GM10248 (cell line): ENCODE measurements around the gene HP.

Experiments
- CTCF ChIA-PET: fragments of 300-600 bp; sonication (Branson Sonifier 250); formaldehyde crosslinking; extraction: SDS; loops from one replicate; lab custom pipeline; 2021; ENCODE audit warnings: antibody characterized with exemption; lab: Yijun Ruan, JAX
- POLR2A ChIA-PET: fragments of 350-650 bp; sonication (Branson Sonifier 250); formaldehyde crosslinking; extraction: SDS; loops from one replicate; lab custom pipeline; 2020; ENCODE audit warnings: antibody characterized with exemption; lab: Yijun Ruan, JAX
- DNase-seq: peaks from one replicate; pipeline ENCODE4 v3.0.0; 2012; ENCODE audit errors: extremely low spot score
- TF ChIP-seq, protein P1 (sequence below): IDR thresholded peaks from 2 replicates; pipeline ENCODE4 v1.5.1; 2012; ENCODE audit warnings: mild to moderate bottlenecking, low read depth; ENCODE audit errors: extremely low read depth, missing control alignments, control extremely low read depth

Gene HP

DNA sequence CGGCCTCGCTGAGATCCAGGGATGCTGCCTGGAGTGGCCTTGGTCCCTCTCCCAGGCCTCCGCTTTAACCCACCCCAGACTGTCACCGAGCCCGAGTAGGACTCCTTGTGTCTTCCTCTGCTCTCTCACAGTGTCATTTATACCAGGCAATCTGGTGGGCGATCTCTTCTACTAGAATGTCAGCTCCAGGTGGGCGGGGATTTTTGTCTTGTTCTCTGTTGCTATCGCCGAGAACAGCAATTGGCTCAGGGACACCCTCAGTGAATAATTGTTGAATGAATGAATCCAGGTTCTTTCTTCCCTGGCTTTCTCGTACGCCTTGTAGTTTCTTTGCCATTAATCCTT, 39.9 kb downstream of the HP start:
- ChIA-PET CTCF (interaction anchor here (1.2 to 2.4 kb wide), 4 partner anchors 8 to 56 kb away, joined by 3 to 9 read pairs (median 6); no protein-coding TSS in a partner anchor), POLR2A (interaction anchor here (1.3 kb wide), 1 partner anchor 9 kb away, joined by 3 read pairs; no protein-coding TSS in a partner anchor)
- TF ChIP-seq, protein P1, sequence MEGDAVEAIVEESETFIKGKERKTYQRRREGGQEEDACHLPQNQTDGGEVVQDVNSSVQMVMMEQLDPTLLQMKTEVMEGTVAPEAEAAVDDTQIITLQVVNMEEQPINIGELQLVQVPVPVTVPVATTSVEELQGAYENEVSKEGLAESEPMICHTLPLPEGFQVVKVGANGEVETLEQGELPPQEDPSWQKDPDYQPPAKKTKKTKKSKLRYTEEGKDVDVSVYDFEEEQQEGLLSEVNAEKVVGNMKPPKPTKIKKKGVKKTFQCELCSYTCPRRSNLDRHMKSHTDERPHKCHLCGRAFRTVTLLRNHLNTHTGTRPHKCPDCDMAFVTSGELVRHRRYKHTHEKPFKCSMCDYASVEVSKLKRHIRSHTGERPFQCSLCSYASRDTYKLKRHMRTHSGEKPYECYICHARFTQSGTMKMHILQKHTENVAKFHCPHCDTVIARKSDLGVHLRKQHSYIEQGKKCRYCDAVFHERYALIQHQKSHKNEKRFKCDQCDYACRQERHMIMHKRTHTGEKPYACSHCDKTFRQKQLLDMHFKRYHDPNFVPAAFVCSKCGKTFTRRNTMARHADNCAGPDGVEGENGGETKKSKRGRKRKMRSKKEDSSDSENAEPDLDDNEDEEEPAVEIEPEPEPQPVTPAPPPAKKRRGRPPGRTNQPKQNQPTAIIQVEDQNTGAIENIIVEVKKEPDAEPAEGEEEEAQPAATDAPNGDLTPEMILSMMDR, result no peak
- no peak for DNase-seq

DNA sequence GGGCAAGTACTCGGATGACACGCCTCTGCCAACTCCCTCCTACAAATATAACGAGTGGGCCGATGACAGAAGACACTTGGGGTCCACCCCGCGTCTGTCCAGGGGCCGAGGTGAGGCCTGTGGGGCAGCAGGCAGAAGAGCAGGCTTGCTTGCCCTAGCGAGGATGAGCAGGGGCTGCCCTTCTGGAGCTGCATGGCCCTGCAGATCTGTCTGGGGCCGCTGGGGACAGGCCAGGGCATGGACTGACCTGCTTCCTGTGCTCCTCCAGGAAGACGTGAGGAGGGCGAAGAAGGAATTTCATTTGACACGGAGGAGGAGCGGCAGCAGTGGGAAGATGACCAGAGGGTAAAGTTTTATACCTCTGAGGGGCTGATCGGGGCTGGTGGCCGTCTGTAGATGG, 44.6 kb downstream of the HP start:
- DNase-seq, result no peak
- TF ChIP-seq, protein P1, result no peak
- POLR2A ChIA-PET, result no interaction called here
- CTCF ChIA-PET, result interaction anchor here (0.7 to 2.2 kb wide), 5 partner anchors 12 to 32 kb away, joined by 3 to 15 read pairs (median 6); no protein-coding TSS in a partner anchor

DNA sequence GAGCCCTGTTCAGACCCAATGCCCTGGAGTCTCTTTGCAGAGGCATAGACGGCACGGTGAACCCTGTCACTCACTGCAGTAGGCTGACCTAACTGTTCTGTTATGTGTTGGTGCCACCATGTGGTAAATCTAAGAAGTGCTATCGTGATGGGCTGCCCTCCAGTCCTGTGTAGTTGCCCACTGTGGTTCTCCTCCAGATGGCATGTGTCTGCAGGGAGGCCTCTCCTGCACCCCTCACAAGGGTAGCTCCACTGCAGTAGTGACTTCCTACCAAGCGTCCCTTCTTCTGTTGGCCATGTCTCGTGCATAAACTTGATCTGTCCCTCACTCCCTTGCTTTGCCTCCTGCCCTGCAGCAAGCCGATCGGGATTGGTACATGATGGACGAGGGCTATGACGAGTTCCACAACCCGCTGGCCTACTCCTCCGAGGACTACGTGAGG, 45.1 kb downstream of the HP start:
- ChIA-PET CTCF (interaction anchor here (0.7 to 1.8 kb wide), 5 partner anchors 9 to 32 kb away, joined by 3 to 15 read pairs (median 3); no protein-coding TSS in a partner anchor), POLR2A (no interaction called here)
- DNase-seq, result peak; percentile 66
- TF ChIP-seq, protein P1, result peak; percentile 53

DNA sequence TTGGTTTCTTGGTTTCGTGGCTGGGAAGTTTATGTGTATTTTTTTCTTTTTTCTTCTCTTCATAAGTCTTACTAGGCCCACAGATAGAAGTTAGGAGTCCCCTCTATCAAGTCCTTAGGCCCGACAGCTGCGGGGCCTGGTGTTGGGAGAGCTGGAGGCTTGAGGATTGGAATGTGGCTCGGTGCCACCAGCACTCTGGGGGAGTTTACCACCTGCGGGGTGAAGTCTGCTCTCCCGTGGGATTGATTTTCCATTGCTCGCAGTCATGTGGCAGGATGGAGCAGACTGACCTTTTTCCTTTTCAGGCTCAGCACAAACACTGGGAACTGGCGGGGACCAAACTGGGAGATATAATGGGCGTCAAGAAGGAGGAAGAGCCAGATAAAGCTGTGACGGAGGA, 46.9 kb downstream of the HP start:
- TF ChIP-seq, protein P1, result no peak
- ChIA-PET CTCF (no interaction called here), POLR2A (no interaction called here)
- DNase-seq, result no peak

DNA sequence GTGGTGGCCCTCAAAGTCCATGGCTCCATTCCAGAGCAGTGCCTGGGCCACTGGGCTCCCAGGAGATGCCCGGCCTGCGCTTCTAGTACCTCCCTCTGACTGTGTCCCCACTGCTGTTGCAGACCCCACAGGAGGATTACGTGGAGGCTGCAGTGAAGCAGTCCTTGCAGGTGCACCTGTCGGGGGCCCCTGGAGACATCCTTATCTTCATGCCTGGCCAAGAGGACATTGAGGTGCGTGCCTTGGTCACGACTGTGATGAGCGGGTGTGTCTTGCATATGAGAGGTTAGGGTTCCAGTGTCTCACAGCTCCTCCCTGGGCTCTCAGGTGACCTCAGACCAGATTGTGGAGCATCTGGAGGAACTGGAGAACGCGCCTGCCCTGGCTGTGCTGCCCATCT, 50.6 kb downstream of the HP start:
- POLR2A ChIA-PET, result no interaction called here
- peak; percentile 13 for DNase-seq
- TF ChIP-seq, protein P1, result no peak
- CTCF ChIA-PET, result no interaction called here

DNA sequence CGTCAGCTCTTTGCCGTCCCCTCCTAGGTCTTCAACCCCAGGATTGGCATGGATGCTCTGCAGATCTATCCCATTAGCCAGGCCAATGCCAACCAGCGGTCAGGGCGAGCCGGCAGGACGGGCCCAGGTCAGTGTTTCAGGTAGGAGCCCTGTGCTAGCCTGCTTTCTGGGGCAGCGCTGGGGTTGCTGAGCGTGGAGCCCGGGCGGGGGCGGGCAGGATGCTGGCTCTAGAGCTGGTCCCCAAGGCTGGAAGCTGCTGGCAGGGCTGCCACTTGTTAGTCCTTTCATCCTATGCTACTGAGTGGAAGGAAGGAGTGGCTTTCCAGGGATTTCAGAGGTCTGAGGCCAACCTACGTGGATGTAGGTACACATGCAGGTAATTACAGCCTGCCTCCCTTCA, 51.7 kb downstream of the HP start:
- DNase-seq, result no peak
- POLR2A ChIA-PET, result no interaction called here
- TF ChIP-seq, protein P1, result no peak
- CTCF ChIA-PET, result no interaction called here

DNA sequence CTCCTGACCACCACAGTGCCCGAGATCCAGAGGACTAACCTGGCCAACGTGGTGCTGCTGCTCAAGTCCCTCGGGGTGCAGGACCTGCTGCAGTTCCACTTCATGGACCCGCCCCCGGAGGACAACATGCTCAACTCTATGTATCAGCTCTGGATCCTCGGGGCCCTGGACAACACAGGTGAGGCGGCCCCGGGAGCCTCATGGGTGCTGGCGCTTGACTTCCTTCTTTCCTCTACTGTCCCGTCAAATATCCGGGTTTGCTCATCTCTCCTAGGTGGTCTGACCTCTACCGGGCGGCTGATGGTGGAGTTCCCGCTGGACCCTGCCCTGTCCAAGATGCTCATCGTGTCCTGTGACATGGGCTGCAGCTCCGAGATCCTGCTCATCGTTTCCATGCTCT, 53.1 kb downstream of the HP start:
- TF ChIP-seq, protein P1, result no peak
- no peak for DNase-seq
- POLR2A ChIA-PET, result no interaction called here
- CTCF ChIA-PET, result no interaction called here
